Muscle of leg (tissue), 11 donors: ENCODE data around the gene CDC42SE2. TPM values are rescaled to one million over a fixed set of nuclear protein-coding genes. Genes with fewer than 3 reads are reported as not detected.
"Not testable (repeated sequence)": the region's sequence is repeated elsewhere in the genome, so short reads cannot be mapped to it uniquely, and the experiment has no call there.

Experiments used
- DNase-seq: peaks from one replicate; pipeline ENCODE4 v3.0.0; 2013
- H3K27ac ChIP-seq: one replicate; pipeline ENCODE4 v1.5.1; 2013; ENCODE audit warnings: mild to moderate bottlenecking, low read length, control low read depth
- H3K27me3 ChIP-seq: one replicate; pipeline ENCODE4 v1.6.1; 2013; ENCODE audit warnings: low read length; ENCODE audit not compliant: control insufficient read depth, insufficient read depth
- H3K36me3 ChIP-seq: one replicate; pipeline ENCODE4 v1.6.1; 2013; ENCODE audit warnings: low read length; ENCODE audit not compliant: control insufficient read depth, insufficient read depth
- H3K4me1 ChIP-seq: one replicate; pipeline ENCODE4 v1.6.1; 2013; ENCODE audit warnings: low read length; ENCODE audit not compliant: control insufficient read depth, insufficient read depth
- H3K4me3 ChIP-seq: one replicate; pipeline ENCODE4 v1.5.1; 2013; ENCODE audit warnings: low read length, control low read depth
- H3K9me3 ChIP-seq: replicated peaks from 2 replicates; pipeline ENCODE4 v1.6.1; 2013; ENCODE audit warnings: low read depth, low read length; ENCODE audit not compliant: control insufficient read depth
- WGBS: methylation state at CpG from one replicate; pipeline ENCODE4 v1.1.5; 2013; ENCODE audit warnings: missing lambda C conversion rate; ENCODE audit not compliant: insufficient coverage; 5-methylcytosine and 5-hydroxymethylcytosine counted together
- polyA plus RNA-seq, 8 donors: library from polyadenylated mRNA; unstranded; fragments of 120-200 nt; gene quantifications; one replicate each; pipeline versions ENCODE4 v1.2.1 to v1.2.3, GENCODE V29; 2013; ENCODE audit warnings: inconsistent platforms in 1 of 8, low replicate concordance in 1 of 8; ENCODE audit not compliant: insufficient read length in 8 of 8, insufficient read depth in 1 of 8
- total RNA-seq: library from RNA; stranded (reverse); fragments of 120-200 nt; gene quantifications from one replicate; pipeline ENCODE4 v1.2.4, GENCODE V29; 2013

The CDC42SE2 gene
- total and polyA plus RNA-seq, 9 donors: 19.7 to 27.3 (median 24.4) TPM

- not testable (repeated sequence) for H3K4me1 ChIP-seq, H3K27ac ChIP-seq, H3K4me3 ChIP-seq, H3K9me3 ChIP-seq, H3K27me3 ChIP-seq, DNase-seq
- WGBS: 93% methylated on average over 6 of the region's 6 CpGs
- peaks cover 14% of the 10 kb centered on the region for H3K36me3 ChIP-seq
Observed at GRCh38 chr5:131399007-131399406, 135.2 kb downstream of the CDC42SE2 start.

- H3K4me1 ChIP-seq: no peaks in the 10 kb centered on the region
- H3K4me3 ChIP-seq: no peak overlapping the region
- no peak for DNase-seq
- H3K36me3 ChIP-seq: peaks cover 10% of the 10 kb centered on the region
- H3K27ac ChIP-seq: no peak overlapping the region
- 100% methylated on average over 2 of the region's 3 CpGs for WGBS
- H3K27me3 ChIP-seq: no peaks in the 10 kb centered on the region
- peaks cover 4% of the 10 kb centered on the region for H3K9me3 ChIP-seq
Observed at GRCh38 chr5:131400585-131400984, 136.7 kb downstream of the CDC42SE2 start.

GRCh38 chr5:131405674-131406073 lies 141.8 kb downstream of the CDC42SE2 start:
- H3K4me1 ChIP-seq: no peaks in the 10 kb centered on the region
- 67% methylated on average over 2 of the region's 2 CpGs for WGBS
- no peaks in the 10 kb centered on the region for H3K27me3 ChIP-seq
- H3K36me3 ChIP-seq: peaks cover 15% of the 10 kb centered on the region
- H3K27ac ChIP-seq: no peak overlapping the region
- peaks cover 4% of the 10 kb centered on the region for H3K9me3 ChIP-seq
- DNase-seq: no peak
- no peak overlapping the region for H3K4me3 ChIP-seq

- WGBS: no CpG with 5 or more reads among the region's 2 CpGs
- DNase-seq: no peak
- no peak overlapping the region for H3K4me3 ChIP-seq
- H3K27ac ChIP-seq: no peak overlapping the region
- no peaks in the 10 kb centered on the region for H3K27me3 ChIP-seq
- H3K36me3 ChIP-seq: peaks cover 15% of the 10 kb centered on the region
- H3K9me3 ChIP-seq: peaks cover 4% of the 10 kb centered on the region
- no peaks in the 10 kb centered on the region for H3K4me1 ChIP-seq
Observed at GRCh38 chr5:131406076-131406475, 142.2 kb downstream of the CDC42SE2 start.

- peaks cover 2% of the 10 kb centered on the region for H3K9me3 ChIP-seq
- no peak overlapping the region for H3K4me3 ChIP-seq
- no peak overlapping the region for H3K27ac ChIP-seq
- peaks cover 15% of the 10 kb centered on the region for H3K36me3 ChIP-seq
- H3K27me3 ChIP-seq: no peaks in the 10 kb centered on the region
- no peaks in the 10 kb centered on the region for H3K4me1 ChIP-seq
- 84% methylated on average over 3 of the region's 6 CpGs for WGBS
- no peak for DNase-seq
Observed at GRCh38 chr5:131406975-131407638, 143.3 kb downstream of the CDC42SE2 start.

GRCh38 chr5:131413605-131414559 lies 150.0 kb downstream of the CDC42SE2 start:
- Histone ChIP-seq H3K4me3 (no peak overlapping the region), H3K4me1 (peaks cover 2% of the 10 kb centered on the region), H3K27ac (no peak overlapping the region), H3K9me3 (no peaks in the 10 kb centered on the region), H3K27me3 (no peaks in the 10 kb centered on the region), H3K36me3 (peaks cover 3% of the 10 kb centered on the region)
- DNase-seq: peak; percentile 50
- 42% methylated on average over 2 of the region's 4 CpGs for WGBS

- Histone ChIP-seq H3K4me1 (peaks cover 2% of the 10 kb centered on the region), H3K27ac (no peak overlapping the region), H3K36me3 (peaks cover 3% of the 10 kb centered on the region), H3K27me3 (no peaks in the 10 kb centered on the region), H3K9me3 (no peaks in the 10 kb centered on the region), H3K4me3 (no peak overlapping the region)
- no CpG with 5 or more reads among the region's 3 CpGs for WGBS
- DNase-seq: no peak
Observed at GRCh38 chr5:131416729-131417128, 152.9 kb downstream of the CDC42SE2 start.

GRCh38 chr5:131417240-131417869 lies 153.5 kb downstream of the CDC42SE2 start:
- H3K27ac ChIP-seq: no peak overlapping the region

GRCh38 chr5:131418846-131419245 lies 155.0 kb downstream of the CDC42SE2 start:
- H3K27me3 ChIP-seq: no peaks in the 10 kb centered on the region
- DNase-seq: no peak
- WGBS: 85% methylated on average over 2 of the region's 7 CpGs
- H3K9me3 ChIP-seq: no peaks in the 10 kb centered on the region
- H3K27ac ChIP-seq: no peak overlapping the region
- no peak overlapping the region for H3K4me3 ChIP-seq
- peaks cover 11% of the 10 kb centered on the region for H3K36me3 ChIP-seq
- H3K4me1 ChIP-seq: peaks cover 2% of the 10 kb centered on the region

More at GRCh38 chr5:131417240-131417869, 153.5 kb downstream of the CDC42SE2 start:
- peak; percentile 82 for DNase-seq
- H3K27me3 ChIP-seq: no peaks in the 10 kb centered on the region
- H3K4me3 ChIP-seq: no peak overlapping the region
- WGBS: 3% methylated on average over 4 of the region's 7 CpGs
- H3K9me3 ChIP-seq: no peaks in the 10 kb centered on the region
- peaks cover 7% of the 10 kb centered on the region for H3K36me3 ChIP-seq
- peaks cover 2% of the 10 kb centered on the region for H3K4me1 ChIP-seq

GRCh38 chr5:131419877-131420276 lies 156.0 kb downstream of the CDC42SE2 start:
- Histone ChIP-seq H3K27ac (no peak overlapping the region), H3K9me3 (no peaks in the 10 kb centered on the region), H3K27me3 (no peaks in the 10 kb centered on the region), H3K4me1 (no peaks in the 10 kb centered on the region), H3K36me3 (peaks cover 8% of the 10 kb centered on the region), H3K4me3 (no peak overlapping the region)
- DNase-seq: no peak
- WGBS: 100% methylated on average over 1 of the region's 4 CpGs
